NCI-H2029 (cell line): ENCODE data around the gene AGMO.

ENCODE experiments used
- DNase-seq: peaks from one replicate; lab custom pipeline; 2025; lab: John Stamatoyannopoulos, UW

AGMO gene

GRCh38 chr7:15397159-15397550, 164.7 kb downstream of the AGMO start:
- DNase-seq = no peak

DNA sequence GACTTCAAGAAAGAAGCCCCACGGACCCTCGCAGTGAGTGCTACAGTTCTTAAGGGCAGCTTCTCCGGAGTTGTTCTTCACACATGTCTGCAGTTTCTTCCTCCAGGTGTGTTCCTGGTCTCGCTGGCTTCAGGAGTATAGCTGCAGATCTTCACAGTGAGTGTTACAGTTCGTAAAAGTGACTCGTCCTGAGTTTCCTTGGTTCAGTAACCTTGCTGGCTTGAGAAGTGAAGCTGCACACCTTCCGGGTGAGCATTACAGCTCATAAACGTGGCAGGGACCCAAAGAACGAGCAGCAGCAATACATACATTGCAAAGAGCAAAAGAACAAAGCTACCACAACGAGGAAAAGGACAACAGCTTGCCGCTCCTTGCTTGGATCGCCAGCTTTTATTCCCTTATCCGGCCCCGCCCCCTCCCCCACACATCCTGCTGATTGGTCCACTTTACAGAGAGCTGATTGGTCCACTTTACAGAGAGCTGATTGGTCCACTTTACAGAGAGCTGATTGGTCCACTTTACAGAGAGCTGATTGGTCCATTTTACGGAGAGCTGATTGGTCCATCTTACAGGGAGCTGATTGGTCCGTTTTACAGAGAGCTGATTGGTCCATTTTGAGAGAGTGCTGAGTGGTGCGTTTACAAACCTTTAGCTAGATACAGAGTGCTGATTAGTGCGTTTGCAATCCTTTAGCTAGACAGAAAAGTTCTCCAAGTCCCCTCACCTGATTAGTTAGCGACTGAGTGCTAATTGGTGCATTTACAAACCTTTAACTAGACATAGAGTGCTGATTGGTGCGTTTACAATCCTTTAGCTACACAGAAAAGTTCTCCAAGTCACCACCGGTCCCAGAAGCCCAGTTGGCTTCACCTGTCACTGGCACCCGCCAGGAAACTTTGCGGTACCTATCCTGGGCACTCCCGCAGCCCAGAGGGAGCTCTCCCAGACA, 165.3 kb downstream of the AGMO start:
- peak; percentile 83 for DNase-seq

DNA sequence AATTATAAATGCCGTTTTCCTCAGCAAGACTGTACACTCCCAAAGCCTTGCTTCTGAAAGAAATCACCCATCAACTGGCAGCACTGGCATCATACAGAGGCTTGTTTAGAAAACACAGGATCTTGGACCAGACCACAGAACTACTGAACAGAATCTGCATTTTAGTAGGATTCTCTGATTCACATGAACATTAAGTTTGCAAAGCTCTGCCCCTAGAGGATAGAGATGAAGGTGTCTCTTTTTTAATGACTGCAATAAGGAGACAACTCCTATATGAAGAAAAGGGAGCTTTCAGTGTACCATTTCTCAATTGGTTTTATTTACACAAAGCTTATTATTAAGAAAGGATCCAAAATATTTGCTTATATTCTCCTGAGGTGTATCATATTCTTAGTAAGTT, 172.7 kb downstream of the AGMO start:
- DNase-seq = no peak

DNA sequence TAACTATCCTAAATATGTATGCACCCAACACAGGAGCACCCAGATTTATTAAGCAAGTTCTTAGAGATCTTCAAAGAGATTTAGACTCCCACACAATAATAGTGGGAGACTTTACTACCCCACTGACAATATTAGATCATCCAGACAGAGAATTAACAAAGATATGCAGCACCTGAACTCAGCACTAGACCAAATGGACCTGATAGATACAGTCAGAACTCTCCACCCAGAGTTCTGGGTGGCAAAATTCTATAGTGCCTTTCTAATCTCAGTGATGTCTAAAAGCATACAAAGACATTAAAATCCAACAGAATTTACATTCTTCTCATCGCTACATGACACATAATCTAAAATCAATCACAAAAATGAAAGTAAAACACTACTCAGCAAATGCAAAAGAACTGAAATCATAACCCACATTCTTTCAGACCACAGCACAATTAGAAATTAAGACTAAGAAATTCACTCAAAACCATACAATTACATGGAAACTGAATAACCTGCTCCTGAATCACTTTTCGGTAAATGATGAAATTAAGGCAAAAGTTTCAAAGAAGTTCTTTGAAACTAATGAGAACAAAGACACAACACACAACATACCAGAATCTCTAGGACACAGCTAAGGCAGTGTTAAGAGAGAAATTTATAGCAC, 183.2 kb downstream of the AGMO start:
- no peak for DNase-seq

- DNase-seq = no peak
Measured at GRCh38 chr7:15376600-15376999, 185.2 kb downstream of the AGMO start.

DNA sequence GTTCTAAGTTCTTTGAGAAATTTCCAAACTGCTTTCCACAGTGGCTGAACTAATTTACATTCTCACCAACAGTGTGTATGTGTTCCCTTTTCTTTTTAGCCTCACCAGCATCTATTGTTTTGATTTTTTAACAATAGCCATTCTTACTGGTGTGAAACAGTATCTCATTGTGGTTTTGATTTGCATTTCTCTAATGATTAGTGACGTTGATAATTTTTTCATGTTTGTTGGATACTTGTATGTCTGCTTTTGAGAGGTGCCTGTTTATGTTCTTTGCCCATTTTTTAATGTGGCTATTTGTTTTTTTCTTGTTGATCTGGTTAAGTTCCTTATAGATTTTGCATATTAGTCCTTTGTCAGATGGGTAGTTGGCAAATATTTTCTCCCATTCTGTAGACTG, 191.4 kb downstream of the AGMO start:
- DNase-seq = no peak

GRCh38 chr7:15368653-15369052, 193.2 kb downstream of the AGMO start:
- no peak for DNase-seq

DNA sequence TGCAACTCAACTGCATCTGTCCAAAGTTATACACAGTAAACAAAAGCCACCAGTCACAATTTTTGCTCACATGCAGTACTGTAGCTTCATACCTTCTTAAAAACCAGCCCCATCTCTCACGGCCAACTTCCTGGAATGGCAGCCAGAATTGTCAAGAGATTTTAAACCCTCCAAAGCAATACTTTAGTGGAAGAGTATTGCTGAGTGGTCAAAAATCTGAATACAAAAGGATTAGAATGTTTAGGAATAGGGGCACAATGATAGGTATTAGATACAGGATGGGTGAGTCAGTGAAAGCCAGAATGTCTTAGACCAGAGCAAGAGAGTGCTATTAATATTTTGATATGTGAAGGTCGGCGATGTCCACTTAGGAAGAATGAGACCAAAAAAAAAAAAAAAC, 193.9 kb downstream of the AGMO start:
- DNase-seq = no peak

DNA sequence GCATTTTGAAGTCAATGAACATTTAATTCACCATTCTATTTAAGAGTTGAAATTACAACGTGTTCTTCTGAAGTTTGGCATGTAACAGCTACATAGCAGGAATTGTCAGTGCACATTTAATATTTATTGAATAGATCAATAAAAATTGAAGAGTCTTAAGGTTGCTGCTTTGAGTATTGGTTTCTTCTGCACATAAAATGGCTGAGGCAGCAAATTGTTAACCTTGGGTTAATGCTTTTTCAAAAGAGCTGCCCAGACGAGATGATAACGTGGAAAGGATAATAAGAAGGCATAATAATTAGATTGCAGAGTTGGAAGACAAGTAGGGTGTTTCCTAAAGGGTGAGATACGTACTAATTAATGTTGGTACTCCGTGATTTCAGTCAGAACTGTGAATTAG, 203.7 kb downstream of the AGMO start:
- DNase-seq = no peak

DNA sequence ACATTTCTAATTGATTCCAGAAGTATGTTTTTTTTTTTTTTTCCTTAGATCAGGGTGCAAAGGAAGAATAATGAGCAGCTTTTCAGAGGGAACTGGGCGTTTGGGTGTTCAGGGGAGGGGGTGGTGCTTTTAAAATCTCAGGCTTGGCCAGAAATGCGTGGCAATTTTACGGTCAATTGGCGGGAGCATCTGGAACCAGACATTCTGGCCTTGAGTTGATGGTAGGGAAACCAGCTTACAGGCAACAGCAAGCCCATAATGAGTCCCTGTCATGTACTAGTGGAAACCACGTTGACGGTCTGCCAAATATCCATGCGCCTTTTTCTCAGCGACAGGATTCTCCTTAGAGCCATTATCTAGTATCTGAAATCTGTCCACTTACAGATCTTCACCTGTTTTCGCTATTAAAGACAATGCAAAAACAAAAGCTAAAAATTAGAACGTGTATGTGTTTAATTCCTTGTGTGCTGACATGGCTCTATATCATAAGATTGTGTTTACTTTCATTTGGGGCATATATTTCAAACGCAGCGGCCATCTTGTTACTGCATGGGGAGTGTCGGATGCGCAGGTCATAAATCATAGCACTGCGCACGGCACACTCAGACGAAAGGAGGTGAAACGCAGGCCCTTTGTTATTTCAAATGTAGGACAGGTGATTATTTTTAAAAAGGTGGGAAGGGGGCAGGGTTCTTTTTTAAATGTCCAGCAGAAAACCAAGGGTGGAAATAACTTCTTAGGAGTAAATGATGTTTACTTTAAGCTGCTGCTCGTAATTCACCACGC, 209.2 kb downstream of the AGMO start:
- DNase-seq = no peak

DNA sequence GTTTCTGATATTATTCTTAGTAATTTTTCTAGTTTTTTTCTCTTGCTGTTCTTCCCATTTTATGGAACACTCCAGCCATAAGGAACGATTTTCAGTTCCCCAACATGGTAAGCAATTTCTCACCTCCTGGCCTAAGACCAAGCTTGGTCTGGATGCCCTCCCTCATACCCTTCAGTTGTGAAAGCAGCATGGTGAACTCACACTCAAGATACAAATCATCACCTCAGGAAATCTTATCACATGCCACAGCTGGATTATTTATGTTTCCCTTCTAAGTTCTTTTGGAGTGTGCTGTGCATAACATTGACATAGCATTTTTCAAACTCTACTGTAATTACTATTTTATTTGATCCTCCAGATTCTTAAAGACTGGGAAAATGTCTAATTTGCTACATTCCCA, 216.6 kb downstream of the AGMO start:
- no peak for DNase-seq

GRCh38 chr7:15341817-15342216, 220.0 kb downstream of the AGMO start:
- DNase-seq = no peak

- no peak for DNase-seq
Measured at GRCh38 chr7:15336146-15336545, 225.7 kb downstream of the AGMO start.

DNA sequence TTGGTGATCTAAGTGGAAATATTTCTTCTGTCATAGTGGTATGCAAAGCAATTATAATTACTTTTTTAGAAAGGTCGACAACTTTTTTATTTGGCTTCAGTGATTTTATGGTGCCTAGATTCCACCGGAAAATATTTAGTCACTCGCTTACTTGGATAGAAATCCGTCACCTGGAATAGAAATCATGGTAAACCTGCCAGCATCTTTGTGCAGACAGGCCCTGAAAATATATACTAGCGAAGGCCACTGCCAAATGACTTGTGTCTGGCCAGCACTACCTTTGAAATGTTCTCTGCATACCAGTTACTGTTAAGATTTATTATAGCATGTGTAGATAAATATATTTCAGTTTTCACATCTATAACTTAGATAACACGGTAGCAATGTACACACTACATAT, 226.4 kb downstream of the AGMO start:
- no peak for DNase-seq

DNA sequence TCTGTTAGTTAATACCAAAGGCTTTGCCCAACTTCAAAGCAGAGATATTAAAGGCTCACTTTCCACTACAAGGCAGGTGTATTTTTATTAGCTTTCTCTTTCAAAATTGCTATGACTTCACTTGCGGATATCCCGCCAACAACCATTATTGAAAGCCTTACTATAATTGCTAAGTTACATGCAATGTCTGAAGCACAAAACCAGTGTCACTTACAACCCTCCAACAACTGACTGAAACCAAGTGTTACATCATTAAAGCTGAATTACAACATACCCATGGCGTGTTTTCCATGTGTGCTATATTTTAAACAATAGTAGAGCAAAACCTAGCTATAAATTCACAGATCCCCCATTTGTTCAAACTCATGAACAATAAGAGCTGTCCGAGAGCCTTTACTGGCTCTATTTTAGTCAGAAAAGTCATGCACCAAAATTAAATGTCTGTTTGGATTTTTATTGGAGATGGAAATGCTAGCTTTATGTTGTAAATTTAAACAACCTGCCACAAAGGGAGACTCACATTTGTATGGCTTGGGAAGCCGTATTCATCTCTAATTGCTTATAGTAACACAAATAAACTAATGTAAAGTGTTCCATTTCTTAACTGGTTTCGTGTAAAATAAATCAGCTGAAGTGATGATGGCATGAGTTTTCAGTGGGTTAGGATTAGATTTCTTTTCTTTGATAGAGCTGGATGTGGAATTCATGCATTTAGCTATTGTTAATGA, 227.1 kb downstream of the AGMO start:
- no peak for DNase-seq

DNA sequence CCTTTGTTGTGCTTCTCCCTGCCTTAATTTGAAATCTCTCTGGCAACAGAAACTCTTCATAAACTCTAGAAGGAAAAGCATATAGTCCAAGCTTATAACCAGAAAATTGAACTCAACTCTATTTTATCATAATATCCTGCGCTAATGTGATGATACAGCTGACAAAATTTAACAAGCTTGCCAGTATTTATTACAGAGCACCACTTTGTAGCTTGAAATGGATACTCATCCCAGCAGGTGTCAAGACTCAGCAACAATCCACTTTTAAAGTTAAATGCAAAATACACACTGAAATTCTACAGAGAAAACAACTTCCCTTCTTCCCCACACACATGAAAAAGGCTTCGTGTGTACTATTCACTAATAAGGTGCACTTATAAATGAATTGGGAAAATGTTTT, 228.9 kb downstream of the AGMO start:
- DNase-seq = no peak

DNA sequence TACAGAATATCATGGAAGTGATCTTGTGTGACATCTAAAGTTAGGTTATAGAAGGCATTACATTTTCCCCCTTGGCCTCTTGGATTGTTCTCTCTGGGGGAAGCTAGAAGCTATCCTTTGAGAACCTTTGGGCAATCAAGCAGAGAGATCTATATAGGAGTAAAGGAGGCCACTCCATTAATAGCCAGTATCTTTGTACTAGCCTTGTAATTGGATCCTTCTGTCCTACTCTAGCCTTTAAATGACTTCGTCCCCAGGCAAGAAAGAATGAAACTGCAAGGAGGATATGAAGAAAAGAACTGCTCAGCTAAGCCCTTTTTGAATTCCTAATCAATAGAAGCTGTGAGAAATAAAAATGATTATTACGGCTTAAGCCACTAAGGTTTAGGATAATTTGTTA, 230.9 kb downstream of the AGMO start:
- no peak for DNase-seq

DNA sequence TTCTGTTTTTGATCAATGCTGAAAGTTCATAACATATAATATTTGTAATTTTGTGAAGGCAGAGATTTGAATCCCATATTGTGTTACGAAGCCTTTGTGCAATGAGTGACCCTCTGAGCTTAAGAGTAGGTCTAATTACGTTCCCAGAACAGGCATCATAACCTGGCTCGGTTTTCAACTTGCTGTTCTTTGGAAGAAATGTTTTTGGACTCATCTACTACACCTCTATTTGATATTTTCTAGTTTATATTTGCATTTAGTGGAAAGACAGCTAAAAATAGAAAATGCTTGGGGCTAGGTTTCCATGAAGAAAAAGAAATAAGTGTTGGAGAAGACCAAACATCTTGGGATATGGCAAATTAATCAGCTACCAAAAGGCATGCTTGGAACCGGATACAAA, 234.8 kb downstream of the AGMO start:
- DNase-seq = no peak

- no peak for DNase-seq
Measured at GRCh38 chr7:15326044-15326644, 235.7 kb downstream of the AGMO start.

DNA sequence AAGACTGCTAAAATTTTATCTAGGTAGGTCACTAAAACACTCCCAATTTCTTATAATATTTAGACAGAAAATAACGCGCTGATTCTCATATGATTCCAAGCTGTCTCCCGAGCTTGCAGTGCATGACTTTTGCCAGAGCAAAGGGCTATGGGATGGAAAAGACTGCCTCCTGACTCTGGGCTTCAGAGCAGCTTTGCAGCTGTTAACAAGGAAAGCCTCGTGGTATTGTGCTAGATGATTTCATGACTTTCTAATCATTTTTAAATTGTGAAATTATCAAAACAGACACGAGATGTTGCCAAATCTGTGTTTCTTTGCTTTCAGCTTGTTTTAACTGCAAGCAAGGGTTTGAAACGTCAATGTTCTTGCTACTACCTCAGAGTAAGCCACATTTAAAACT, 238.3 kb downstream of the AGMO start:
- no peak for DNase-seq

- DNase-seq = no peak
Measured at GRCh38 chr7:15317215-15317614, 244.6 kb downstream of the AGMO start.

- DNase-seq = no peak
Measured at GRCh38 chr7:15315678-15316077, 246.1 kb downstream of the AGMO start.
